HG02852 (cell line): Measurements from ENCODE around the gene OSR1.
A peak's percentile ranks its signal among the peaks of the same experiment; 100 is the strongest.

Experiments used
- ATAC-seq: cut with Tn5 transposase; IDR thresholded peaks from one replicate; pipeline ENCODE4 v1.9.1; 2021; ENCODE audit warnings: mild to moderate bottlenecking, moderate library complexity; ENCODE audit not compliant: unreplicated experiment

The OSR1 gene

GRCh38 chr2:19359456-19359855, 1.0 kb upstream of the OSR1 start:
- ATAC-seq = no peak

- no peak for ATAC-seq
These were observed 566 bp upstream of the OSR1 start for GRCh38 chr2:19359021-19359357.

- no peak for ATAC-seq
These were observed 801 bp downstream of the OSR1 start for GRCh38 chr2:19357402-19358241.

GRCh38 chr2:19356545-19357401, 1.6 kb downstream of the OSR1 start:
- no peak for ATAC-seq

- ATAC-seq = no peak
These were observed 2.4 kb downstream of the OSR1 start for GRCh38 chr2:19355931-19356544.

GRCh38 chr2:19355416-19355821, 3.0 kb downstream of the OSR1 start:
- ATAC-seq = no peak

- ATAC-seq = no peak
These were observed 3.4 kb downstream of the OSR1 start for GRCh38 chr2:19355014-19355405.

GRCh38 chr2:19353721-19354050, 4.7 kb downstream of the OSR1 start:
- ATAC-seq = no peak

- no peak for ATAC-seq
These were observed 5.3 kb downstream of the OSR1 start for GRCh38 chr2:19352946-19353720.

- ATAC-seq = no peak
These were observed 6.3 kb downstream of the OSR1 start for GRCh38 chr2:19351899-19352697.

GRCh38 chr2:19351499-19351898, 6.9 kb downstream of the OSR1 start:
- ATAC-seq = no peak

GRCh38 chr2:19350678-19351401, 7.6 kb downstream of the OSR1 start:
- ATAC-seq = no peak

GRCh38 chr2:19349911-19350677, 8.3 kb downstream of the OSR1 start:
- no peak for ATAC-seq

GRCh38 chr2:19348692-19349091, 9.7 kb downstream of the OSR1 start:
- no peak for ATAC-seq

GRCh38 chr2:19347619-19348562, 10.5 kb downstream of the OSR1 start:
- peak; percentile 88 for ATAC-seq

GRCh38 chr2:19346983-19347618, 11.3 kb downstream of the OSR1 start:
- ATAC-seq = peak; percentile 12

GRCh38 chr2:19337742-19338141, 20.7 kb downstream of the OSR1 start:
- no peak for ATAC-seq
